ENCODE measurements around the gene MKNK2. TPM values are rescaled to one million over a fixed set of nuclear protein-coding genes. Genes with fewer than 3 reads are reported as not detected.
"Not testable (repeated sequence)": the region's sequence is repeated elsewhere in the genome, so short reads cannot be mapped to it uniquely, and the experiment has no call there.

MKNK2 gene
- 246 TPM for total RNA-seq

DNA sequence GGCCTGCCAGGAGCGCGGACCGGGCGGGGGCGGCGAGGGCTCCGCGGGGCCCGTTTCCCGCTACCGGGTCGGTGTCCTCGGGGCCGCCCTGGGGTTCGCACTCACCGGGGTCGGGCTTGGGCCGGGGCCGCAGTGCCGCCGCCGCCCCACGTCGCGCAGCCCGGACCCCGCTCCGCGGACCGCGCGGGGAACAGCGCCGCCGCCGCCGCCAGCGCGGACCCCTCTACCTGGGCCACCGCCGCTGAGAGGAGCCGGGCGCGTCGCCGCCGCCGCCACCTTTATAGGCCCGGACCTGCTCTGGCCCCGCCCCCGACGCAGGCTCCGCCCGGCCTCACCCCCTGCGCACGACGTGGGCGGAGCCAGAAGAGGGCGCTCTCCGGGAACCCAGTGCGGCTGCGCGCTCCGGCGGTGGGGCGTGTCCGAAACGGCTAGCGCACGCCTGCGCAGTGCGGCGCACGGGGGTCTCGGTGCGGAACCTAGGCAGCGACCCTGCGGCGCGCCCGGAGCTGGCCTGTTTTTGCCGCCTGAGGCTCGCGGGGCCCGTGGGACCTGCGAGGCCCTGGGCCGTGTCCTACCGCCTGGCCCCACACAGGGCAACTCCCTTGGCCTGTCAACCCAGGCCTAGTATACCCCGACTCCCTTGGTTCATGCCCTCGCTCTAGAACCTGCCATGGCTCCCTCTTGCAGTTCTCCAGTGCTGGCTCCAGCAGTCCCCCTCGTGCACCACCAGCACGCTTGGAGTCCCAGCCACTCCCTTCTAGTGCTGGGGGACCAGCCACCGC lies at the start of gene MKNK2:
Gene MKNK2, minus strand, starts transcription at position 254 of the 782 bp plus-strand sequence. CDS start 393 bp downstream, outside the sequence.
- peak; percentile 93 for DNase-seq (ENCODE audit: low spot score)

DNA sequence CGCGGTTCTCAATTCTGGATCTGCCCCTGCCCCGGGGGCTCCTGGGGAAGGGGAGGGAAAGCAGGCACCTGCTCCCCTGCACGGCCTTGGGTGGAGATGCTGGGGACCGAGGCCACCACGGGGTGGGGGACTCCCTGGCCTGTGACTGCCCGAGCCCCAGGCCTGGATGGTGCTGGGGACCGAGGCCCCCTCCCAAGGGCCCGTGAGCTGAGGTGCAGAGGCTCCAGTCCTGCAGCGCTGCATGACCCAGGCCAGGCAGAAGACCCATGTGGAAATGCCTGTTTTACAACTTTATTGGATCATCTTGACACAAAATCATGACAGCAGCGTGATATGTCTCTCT lies 49.6 kb upstream of the MKNK2 start:
- DNase-seq (ENCODE audit: low spot score), result no peak

GRCh38 chr19:2099937-2100718 lies 49.1 kb upstream of the MKNK2 start:
- DNase-seq (ENCODE audit: low spot score), result no peak

GRCh38 chr19:2099054-2099501 lies 48.0 kb upstream of the MKNK2 start:
- no peak for DNase-seq (ENCODE audit: low spot score)

DNA sequence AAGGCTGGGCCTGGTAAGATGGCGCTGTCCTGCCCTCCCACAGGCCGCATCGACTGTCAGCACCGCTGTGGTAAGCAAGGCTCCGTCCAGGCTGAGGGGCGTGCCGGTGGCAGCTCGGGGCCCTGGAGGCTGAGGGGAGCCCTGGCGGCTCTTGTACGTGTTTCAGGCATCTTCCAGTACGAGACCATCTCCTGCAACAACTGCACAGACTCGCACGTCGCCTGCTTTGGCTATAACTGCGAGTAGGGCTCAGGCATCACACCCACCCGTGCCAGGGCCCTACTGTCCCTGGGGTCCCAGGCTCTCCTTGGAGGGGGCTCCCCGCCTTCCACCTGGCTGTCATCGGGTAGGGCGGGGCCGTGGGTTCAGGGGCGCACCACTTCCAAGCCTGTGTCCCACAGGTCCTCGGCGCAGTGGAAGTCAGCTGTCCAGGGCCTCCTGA lies 46.9 kb upstream of the MKNK2 start:
- DNase-seq (ENCODE audit: low spot score), result no peak

DNA sequence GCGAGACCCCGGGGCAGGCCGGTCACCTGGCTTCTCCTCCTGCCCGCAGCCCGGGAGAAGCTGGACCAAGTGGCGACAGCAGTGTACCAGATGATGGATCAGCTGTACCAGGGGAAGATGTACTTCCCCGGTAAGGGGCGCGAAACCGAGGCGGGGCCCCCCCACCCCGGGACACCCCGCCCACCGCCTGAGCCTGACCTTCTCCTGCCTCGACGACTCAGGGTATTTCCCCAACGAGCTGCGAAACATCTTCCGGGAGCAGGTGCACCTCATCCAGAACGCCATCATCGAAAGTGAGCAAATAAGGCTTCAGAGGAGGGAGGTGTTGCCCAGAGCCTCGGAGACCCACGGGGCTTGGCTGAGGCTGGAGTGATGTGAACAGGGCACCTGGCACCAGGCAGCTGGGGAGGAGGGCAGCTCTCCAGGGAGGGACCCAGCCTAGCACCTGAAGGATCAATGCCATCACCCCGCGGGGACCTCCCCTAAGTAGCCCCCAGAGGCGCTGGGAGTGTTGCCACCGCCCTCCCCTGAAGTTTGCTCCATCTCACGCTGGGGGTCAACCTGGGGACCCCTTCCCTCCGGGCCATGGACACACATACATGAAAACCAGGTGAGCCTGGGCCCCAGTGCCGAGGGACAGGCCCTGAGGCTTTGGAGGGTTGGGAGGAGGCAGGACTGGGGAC lies 46.3 kb upstream of the MKNK2 start:
- no peak for DNase-seq (ENCODE audit: low spot score)

DNA sequence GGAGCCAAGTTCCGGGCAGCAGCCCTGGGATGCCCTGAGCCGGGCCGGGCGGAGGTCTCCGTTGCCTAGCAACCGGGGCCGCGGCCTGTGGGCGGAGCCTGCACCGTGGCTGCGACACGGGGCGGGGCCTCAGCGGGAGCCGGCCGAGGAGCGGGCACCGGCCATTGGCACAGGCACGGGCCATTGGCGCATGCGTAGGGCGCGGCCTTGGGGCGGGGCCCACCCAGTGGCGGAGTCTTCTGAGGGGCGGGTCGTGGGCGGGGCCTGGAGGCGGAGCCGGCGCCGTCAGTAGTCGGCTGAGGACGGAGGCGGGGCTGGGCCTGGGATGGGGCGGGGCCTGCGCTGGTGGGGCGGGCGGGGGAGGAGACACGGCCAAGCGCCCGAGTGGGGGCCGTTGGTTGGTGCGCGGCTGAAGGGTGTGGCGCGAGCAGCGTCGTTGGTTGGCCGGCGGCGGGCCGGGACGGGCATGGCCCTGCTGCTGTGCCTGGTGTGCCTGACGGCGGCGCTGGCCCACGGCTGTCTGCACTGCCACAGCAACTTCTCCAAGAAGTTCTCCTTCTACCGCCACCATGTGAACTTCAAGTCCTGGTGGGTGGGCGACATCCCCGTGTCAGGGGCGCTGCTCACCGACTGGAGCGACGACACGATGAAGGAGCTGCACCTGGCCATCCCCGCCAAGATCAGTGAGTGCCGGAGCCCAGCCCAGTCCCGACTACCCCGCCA lies 45.6 kb upstream of the MKNK2 start, which contains the start of gene IZUMO4:
Gene IZUMO4, plus strand, starts transcription at position 436 of the 723 bp plus-strand sequence. Its CDS starts 31 bp downstream, at position 467.
- peak; percentile 99 for DNase-seq (ENCODE audit: low spot score)

GRCh38 chr19:2096034-2096479 lies 45.0 kb upstream of the MKNK2 start, which contains the start of gene MOB3A:
Gene MOB3A, minus strand, starts transcription at chr19:2096326. Its CDS starts 17,766 bp downstream, at chr19:2078560.
- DNase-seq (ENCODE audit: low spot score), result peak; percentile 91

DNA sequence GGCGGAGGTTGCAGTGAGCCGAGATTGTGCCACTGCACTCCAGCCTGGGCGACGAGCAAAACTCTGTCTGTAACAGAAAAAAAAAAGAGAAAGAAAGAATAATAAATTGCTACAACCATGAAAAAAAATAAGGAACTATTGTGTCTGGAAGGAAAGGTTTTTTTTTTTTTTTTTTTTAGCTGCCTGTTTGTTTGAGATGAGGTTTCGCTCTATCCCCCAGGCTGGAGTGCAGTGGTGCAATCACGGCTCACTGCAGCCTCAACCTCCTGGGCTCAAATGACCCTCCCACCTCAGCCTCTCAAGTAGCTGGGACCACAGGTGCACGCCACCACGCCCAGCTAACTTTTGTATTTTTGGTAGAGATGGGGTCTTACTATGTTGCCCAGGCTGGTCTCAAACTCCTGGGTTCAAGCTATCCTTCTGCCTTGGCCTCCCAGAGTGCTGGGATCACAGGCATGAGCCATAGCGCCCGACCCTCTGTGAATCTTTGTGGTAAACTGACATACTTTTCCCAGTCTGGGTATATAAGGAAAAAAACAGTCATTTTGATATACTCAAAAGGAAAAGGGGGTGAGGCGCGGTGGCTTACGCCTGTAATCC lies 41.0 kb upstream of the MKNK2 start:
- not testable (repeated sequence) for DNase-seq (ENCODE audit: low spot score)

- no peak for DNase-seq (ENCODE audit: low spot score)
Measured at GRCh38 chr19:2089727-2090053, 38.6 kb upstream of the MKNK2 start.

GRCh38 chr19:2089001-2089711 lies 38.1 kb upstream of the MKNK2 start:
- no peak for DNase-seq (ENCODE audit: low spot score)

DNA sequence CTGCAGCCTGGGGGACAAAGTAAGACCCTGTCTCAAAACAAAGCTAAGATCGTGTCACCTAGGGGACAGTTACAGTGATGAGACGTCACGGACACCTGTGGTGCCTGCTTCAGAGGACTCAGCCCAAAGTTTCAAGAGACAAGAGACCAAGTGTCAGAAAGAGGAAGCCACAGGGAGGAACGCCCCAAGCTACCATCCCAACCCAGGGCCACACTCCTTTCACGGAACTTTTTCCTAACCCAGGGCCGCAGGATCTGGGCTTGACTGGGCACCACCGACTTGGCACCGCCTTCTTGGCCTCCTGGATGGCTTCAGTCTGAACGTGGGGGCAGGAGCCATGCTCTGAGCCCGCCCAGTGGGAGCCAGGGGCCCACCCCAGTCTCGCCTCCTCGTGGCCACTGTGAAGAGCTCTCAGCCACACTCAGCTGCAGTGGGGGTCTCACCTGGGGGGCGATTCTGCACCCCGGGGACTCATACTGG lies 36.6 kb upstream of the MKNK2 start:
- DNase-seq (ENCODE audit: low spot score), result no peak

GRCh38 chr19:2086695-2087620 lies 35.9 kb upstream of the MKNK2 start:
- DNase-seq (ENCODE audit: low spot score), result not testable (repeated sequence)

- peak; percentile 83 for DNase-seq (ENCODE audit: low spot score)
Measured at GRCh38 chr19:2084993-2085720, 34.1 kb upstream of the MKNK2 start.

DNA sequence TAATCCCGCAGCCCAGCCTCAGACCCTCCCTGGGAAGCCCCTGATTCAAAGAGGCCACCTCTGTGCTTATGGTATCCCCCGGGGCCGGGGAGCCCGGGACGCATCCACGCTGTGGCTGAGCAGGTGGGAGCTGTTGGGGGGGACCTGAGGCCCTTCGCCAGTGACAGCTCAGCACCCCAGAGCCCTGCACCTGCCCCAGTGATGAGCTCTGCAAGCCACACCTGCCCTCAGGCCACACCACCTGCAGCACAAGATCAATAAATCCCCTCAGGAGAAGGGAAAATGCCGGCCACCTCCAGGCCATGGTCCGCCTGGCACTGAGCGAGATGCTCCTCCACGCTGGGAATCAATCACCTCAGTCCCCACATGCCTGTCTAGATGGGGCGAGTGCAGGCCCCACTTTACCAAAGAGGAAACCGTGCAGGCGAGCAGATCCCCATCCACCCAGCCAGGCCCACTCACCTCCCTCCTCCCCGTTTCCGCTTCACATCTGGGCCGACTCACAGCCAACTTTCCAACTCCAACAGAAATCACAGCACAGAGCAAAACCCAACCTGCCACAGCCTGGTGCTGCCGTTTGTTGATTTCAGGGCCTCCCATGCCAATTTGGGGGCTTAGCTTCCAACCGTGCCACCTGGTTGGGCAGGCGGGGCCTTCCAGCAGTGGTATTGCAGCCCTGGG lies 32.3 kb upstream of the MKNK2 start:
- no peak for DNase-seq (ENCODE audit: low spot score)

DNA sequence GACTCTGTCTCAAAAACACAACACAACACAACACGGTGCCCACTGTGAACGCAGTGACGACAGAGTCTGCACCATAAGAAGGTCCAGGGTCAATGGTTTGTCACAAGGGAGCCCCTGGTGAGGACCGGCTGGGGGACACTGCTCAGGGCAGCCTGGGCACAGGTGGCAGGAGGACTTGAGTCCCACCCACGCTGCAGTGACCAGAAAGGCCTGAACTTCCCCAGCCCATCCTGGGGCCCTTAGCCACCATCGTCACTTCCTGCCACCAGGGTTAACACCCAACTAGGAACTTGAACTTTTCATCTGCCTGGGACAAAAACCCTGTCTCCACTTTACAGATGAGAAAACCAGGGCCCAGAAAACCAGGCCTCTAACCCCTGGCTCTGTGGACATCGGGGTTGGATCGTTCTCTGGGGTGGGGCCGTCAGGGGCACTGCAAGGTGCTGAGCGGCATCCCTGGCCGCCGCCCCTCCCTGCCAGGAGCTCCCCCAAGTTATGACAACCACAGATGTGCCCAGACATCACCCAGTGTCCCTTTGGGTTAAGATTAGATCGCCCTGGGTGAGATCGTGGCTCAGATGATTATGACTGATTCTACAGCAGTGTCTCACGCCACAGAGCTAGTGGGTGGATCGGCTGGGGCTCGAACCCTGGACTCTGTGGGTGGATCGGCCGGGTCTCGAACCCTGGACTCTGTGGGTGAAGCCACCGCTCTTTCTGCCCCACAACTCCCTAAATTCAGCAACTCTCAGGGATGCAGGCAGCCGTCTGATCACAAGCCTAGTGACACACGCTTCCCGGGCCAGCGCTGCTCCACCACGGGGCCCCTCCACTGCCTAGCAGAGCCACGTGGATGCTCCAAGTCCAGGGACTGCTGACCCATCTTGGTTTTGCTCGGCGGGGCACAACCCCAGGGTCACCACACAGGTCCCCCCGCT lies 31.1 kb upstream of the MKNK2 start:
- no peak for DNase-seq (ENCODE audit: low spot score)
